Stimulated activated CD4-positive, alpha-beta T cell treated with anti-CD3 and anti-CD28 coated beads, TNF-alpha, amount 100 ng/mL, for 24 hours (primary cell): ENCODE results near the gene ITPA.
"Not testable (repeated sequence)": the region's sequence is repeated elsewhere in the genome, so short reads cannot be mapped to it uniquely, and the experiment has no call there.

ENCODE experiments used
- DNase-seq, 3 experiments: peaks; one replicate each; pipeline ENCODE4 v3.0.0-alpha.2; 2020; ENCODE audit warnings: low read depth in 3 of 3

The ITPA gene

DNA sequence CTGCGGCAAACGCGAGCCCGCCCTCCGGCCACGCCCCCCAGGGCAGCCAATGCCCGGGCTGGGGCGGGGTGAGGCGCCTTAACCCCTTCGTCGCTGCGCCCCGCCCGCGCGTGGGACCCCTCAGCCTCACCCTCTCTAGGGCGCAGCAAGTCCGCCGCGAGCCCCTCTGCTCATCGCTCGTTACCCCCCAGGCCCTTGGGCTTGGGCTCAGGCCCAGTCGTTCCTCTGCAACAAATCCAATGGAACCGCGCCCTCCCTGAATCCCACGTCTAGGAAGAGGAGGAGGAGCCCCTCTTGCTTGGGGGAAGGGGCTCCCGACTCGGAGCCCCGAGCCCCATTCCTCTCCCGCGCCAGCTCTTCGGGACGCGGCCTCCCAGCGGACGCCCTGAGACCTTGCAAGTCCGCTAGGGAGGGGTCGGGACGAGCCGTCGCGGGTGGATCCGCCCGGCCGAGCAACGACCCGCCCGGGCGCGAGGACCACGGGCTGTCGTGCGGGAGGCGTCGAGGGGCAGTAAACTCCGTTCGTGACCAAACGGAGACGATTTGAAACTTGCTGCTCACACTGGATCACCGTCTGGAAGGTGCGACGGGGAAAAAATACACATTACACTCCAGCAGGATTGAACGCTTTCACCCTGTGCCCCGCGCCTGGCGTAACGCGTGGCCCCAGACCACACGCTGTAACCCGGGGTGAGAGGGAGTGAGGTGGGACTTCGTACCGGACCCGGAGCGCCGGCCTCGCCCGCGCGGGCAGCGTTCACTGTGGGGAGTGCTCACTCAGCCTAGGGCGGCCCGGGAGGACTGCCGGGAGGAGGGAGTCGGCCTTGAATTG lies 35.5 kb upstream of the ITPA start:
- peak; percentile 81 to 90 (median 82) for DNase-seq

GRCh38 chr20:3174442-3175261 lies 34.6 kb upstream of the ITPA start:
- DNase-seq, result no peak

- no peak for DNase-seq
These were observed 34.0 kb upstream of the ITPA start for GRCh38 chr20:3175270-3175669.

DNA sequence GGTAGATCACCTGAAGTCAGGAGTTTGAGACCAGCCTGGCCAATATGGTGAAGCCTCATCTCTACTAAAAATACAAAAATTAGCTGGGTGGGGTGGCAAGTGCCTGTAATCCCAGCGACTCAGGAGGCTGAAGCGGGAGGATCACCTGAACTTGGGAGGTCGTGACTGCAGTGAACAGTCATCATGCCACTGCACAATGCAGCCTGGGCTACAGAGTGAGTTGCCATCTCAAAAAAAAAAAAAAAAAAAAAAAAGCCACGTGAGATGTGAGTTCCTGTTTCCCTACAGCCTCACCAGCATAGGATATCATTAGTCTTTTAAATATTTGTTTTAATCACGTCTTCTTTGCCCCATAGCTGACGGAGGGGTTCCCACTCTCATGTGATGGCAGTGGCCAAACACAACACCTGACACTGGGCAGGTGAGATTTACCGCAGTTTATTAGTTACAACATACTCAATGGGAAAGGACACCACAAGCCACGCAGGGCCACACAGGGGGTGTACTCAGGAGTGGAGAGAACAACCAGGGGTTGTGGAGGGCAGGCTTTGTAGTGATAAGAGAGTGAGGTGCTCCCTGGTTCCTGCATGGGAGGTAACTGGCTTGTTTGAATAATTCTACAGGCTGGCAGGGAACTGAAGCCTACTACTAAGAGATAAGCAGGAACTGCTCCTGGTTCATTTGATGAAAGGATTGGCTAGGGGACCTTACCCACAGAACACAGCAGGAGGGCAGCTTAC lies 31.4 kb upstream of the ITPA start:
- DNase-seq, result no peak

GRCh38 chr20:3180319-3180718 lies 29.0 kb upstream of the ITPA start:
- DNase-seq, result no peak

GRCh38 chr20:3181270-3181669 lies 28.0 kb upstream of the ITPA start:
- no peak for DNase-seq

DNA sequence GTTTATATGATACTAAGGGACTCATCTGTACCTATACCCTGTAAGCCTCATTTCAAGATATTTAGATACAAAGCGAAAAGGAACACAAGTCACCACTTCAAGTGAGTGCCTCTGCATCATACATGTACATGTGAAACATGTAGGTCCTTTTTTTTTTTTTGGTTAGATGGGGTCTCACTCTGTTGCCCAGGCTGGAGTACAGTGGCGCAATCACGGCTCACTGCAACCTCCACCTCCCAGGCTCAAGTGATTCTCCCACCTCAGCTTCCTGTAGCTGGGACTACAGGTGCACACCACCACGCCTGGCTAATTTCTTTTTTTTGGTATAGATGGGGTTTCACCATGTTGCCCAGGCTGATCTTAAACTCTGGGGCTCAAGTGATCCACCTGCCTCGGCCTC lies 26.9 kb upstream of the ITPA start:
- DNase-seq, result not testable (repeated sequence)

DNA sequence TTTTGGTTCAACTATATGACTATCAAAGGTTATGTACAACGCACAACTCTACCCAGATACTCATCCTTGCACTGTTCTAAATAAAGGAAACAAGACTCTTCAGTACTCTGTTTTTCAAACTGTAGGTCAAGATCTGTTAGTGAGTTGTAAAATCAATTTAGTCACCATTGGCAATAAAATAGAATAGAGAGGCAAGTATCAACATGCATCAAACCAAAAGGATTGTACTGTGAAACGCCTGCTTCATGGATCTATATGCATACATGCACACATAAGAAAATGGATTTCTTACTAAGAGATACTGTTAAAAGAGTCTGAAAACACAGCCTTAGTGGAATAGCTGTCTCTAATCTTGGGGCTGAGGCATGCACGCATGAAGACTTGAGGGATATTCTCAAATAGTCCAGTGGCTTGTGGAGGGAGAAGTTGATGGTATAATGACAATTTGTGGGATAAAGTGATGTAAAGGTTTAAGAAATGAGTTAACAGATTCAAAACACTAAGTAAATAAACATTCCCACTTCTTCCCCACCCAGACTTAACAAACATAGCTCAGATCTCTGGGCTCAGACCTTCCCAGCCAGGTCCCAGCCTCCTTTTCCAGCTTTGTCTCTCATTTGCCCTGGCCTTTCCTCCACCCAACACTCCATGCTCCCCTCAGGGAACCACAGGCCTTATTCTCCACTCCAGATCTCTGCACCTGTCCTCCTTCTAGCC lies 25.2 kb upstream of the ITPA start:
- DNase-seq, result no peak

GRCh38 chr20:3187861-3188260 lies 21.4 kb upstream of the ITPA start:
- not testable (repeated sequence) for DNase-seq

- DNase-seq, result no peak
These were observed 20.4 kb upstream of the ITPA start for GRCh38 chr20:3188823-3189413.

GRCh38 chr20:3189561-3190131 lies 19.7 kb upstream of the ITPA start:
- DNase-seq, result no peak

GRCh38 chr20:3190681-3191111 lies 18.6 kb upstream of the ITPA start:
- DNase-seq, result no peak

- no peak for DNase-seq
These were observed 16.9 kb upstream of the ITPA start for GRCh38 chr20:3192226-3193015.

DNA sequence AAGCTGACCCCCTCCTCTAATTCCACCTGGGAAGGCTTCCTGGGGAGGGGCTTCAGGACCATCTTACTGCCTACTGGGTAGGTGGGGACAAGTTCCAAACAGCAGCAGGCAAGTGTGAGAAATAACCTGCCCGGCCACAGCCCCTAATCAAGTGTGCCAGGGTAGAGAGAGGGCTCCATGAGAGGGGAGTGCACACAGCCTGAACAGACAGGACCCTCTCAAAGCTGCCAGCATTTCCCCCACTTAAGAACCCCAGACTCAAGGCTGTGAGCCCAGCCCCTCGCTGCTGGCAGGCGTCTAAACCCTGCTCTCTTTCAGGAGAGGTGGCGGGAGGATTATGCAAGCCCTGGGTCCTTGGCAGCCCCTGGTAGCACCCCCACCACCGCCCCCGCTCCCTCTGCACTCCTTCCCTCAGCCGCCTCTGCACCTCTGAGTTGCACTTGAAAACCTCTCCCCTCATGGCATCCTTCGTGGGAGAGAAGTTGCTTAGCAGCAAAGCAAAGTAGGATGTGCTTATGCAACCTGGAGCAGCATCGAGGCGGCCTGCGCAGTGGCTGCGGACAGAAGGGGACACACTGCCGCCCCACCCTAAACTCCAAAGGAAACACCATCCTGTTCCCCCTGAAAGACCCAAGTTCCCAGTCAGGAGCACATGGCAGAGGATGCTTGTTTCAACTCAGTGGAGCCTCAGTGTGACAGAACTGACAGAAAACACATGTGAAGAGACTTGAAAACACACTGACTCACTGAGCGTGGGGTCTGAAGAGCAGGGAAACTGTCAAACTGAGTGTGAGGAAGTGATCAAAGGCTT lies 15.3 kb upstream of the ITPA start:
- DNase-seq, result no peak

DNA sequence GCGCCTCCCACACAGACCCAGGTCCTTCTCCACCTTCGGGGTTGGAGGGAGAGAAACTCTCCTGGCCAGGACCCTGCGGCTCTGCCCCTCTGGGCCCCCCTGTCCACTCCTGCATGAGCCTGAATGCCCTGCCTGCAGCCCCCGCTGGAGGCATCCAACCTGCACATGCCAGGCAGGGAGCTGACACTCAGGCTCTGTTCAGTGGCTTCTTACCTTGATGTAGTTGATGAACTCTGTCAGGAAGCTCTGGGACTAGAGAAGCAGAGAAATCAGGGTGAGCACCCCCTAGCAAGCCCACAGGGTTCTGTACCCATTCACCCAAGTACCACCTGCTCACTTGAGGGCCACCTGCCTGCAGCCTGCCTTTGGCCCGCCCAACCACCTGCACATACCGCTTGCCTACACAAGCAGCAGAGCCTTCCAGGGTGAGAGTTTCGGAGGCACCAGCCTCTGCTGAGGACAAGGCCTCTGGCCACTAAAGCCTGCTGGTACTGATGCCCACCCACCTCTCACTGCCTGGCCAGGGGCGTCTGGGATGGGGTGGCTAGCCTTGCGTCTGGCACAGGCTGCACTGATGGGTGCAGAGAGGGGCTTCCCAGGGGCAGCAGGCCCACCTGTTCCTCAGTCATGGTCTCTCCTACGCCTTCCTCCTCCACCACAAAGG lies 14.5 kb upstream of the ITPA start:
- no peak for DNase-seq

DNA sequence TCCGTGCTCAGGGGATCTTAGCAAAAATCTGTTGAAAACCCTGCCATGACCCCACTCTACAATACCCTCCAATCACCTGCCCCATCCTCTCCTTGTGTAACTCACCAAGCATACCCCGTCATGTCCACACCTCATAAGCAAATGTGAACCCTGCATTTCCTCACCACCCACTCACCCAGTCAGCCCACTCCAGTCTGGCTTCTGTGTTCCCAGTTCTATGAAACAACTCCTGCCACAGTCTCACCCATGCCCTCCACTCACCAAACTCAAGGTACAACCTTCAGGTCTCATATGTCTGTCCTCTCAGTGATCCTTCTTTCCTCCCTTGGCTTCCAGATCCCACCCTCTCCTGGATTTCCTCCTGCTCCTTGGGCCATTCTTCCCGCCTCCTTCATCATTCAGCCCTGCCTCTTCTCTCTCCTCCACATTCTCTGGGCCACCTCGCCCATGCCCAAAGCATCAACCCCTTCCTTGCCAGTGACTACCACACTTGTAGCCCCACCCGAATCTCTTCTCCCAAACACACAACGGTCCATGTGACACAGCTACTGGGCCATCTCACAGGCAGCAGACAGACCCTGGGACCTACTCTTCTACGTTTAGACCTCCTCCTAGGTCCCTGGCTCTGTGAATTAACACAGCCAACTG lies 13.6 kb upstream of the ITPA start:
- no peak for DNase-seq

- DNase-seq, result no peak
These were observed 10.1 kb upstream of the ITPA start for GRCh38 chr20:3199206-3199605.
